GM23338 (cell line): ENCODE results near the gene C1QTNF5. TPM values are rescaled to one million over a fixed set of nuclear protein-coding genes. Genes with fewer than 3 reads are reported as not detected.

ENCODE experiments used
- ATAC-seq: fragments of 200-7000 bp; cut with Tn5 transposase; 3 replicates; pipeline ENCODE4 v1.9.1; 2020
- DNase-seq: peaks from one replicate; pipeline ENCODE4 v3.0.0-alpha.2; 2015; ENCODE audit warnings: low spot score
- H2AFZ ChIP-seq: fragments of 200-600 bp; sonication (generic); 2 replicates; pipeline ENCODE4 v1.8.0; 2016; ENCODE audit warnings: antibody characterized with exemption, mild to moderate bottlenecking, moderate library complexity
- H3F3A ChIP-seq: fragments of 200-600 bp; sonication (generic); replicated peaks from 2 replicates; pipeline ENCODE4 v1.8.0; 2017; ENCODE audit warnings: antibody characterized with exemption, mixed run types, low read depth
- H3K27ac ChIP-seq: fragments of 200-600 bp; sonication (generic); 2 replicates; pipeline ENCODE4 v1.6.1; 2016; ENCODE audit warnings: low read depth
- H3K27me3 ChIP-seq: fragments of 200-600 bp; sonication (generic); 2 replicates; pipeline ENCODE4 v1.8.0; 2016; ENCODE audit warnings: mild to moderate bottlenecking, mixed run types, moderate library complexity; ENCODE audit not compliant: insufficient read depth
- H3K36me3 ChIP-seq: fragments of 200-600 bp; sonication (generic); 2 replicates; pipeline ENCODE4 v1.8.0; 2016; ENCODE audit warnings: mild to moderate bottlenecking; ENCODE audit not compliant: insufficient read depth
- H3K4me1 ChIP-seq: fragments of 200-600 bp; sonication (generic); 2 replicates; pipeline ENCODE4 v1.8.0; 2016; ENCODE audit warnings: mild to moderate bottlenecking, moderate library complexity; ENCODE audit not compliant: insufficient read depth
- H3K4me2 ChIP-seq: fragments of 200-600 bp; sonication (generic); 2 replicates; pipeline ENCODE4 v1.7.1; 2017; ENCODE audit warnings: mixed run types
- H3K4me3 ChIP-seq: fragments of 200-600 bp; sonication (generic); 2 replicates; pipeline ENCODE4 v1.6.1; 2016; ENCODE audit warnings: mixed run types
- H3K79me2 ChIP-seq: fragments of 200-600 bp; sonication (generic); replicated peaks from 2 replicates; pipeline ENCODE4 v1.8.0; 2017; ENCODE audit warnings: mild to moderate bottlenecking; ENCODE audit not compliant: insufficient read depth
- H3K9me2 ChIP-seq: fragments of 200-600 bp; sonication (generic); 2 replicates; pipeline ENCODE4 v1.8.0; 2017; ENCODE audit not compliant: insufficient read depth
- H4K20me1 ChIP-seq: fragments of 200-600 bp; sonication (generic); replicated peaks from 2 replicates; pipeline ENCODE4 v1.8.0; 2017; ENCODE audit warnings: mild to moderate bottlenecking; ENCODE audit not compliant: insufficient read depth
- H3K27ac Mint-ChIP-seq: 2 replicates; pipeline ENCODE4 v1.8.0; 2020; ENCODE audit warnings: inconsistent platforms, mild to moderate bottlenecking, moderate library complexity, mixed read lengths
- H3K27me3 Mint-ChIP-seq: 3 replicates; pipeline ENCODE4 v1.8.0; 2022; ENCODE audit warnings: low read depth, mild to moderate bottlenecking, moderate library complexity, mixed read lengths, inconsistent platforms; ENCODE audit not compliant: insufficient read depth, poor library complexity
- H3K36me3 Mint-ChIP-seq: 3 replicates; pipeline ENCODE4 v1.8.0; 2021; ENCODE audit warnings: low read depth, mild to moderate bottlenecking, inconsistent platforms, moderate library complexity, mixed read lengths
- H3K4me1 Mint-ChIP-seq: 3 replicates; pipeline ENCODE4 v1.8.0; 2020; ENCODE audit warnings: mild to moderate bottlenecking, inconsistent platforms, mixed read lengths
- H3K4me3 Mint-ChIP-seq: 3 replicates; pipeline ENCODE4 v1.8.0; 2021; ENCODE audit warnings: moderate library complexity, mild to moderate bottlenecking, inconsistent platforms, mixed read lengths
- H3K9me3 Mint-ChIP-seq: 3 replicates; pipeline ENCODE4 v1.8.0; 2020; ENCODE audit warnings: moderate library complexity, mild to moderate bottlenecking, inconsistent platforms, mixed read lengths
- CREB1 ChIP-seq: fragments of 250-450 bp; sonication (Bioruptor Pico); IDR thresholded peaks from 2 replicates; pipeline ENCODE4 v1.5.0; 2020; ENCODE audit warnings: low read depth, mild to moderate bottlenecking, moderate library complexity
- CTCF ChIP-seq, 2 experiments: fragments of 200-600 bp in 1 of 2; sonication (generic) in 1 of 2; conservative IDR thresholded peaks; 2 replicates each; pipeline versions ENCODE4 v1.5.1 to v1.6.1; 2016 to 2017; ENCODE audit warnings: antibody characterized with exemption in 2 of 2, low read depth in 2 of 2, mild to moderate bottlenecking in 2 of 2, moderate library complexity in 1 of 2
- ETS1 ChIP-seq: IDR thresholded peaks from 2 replicates; pipeline ENCODE4 v1.6.1; 2016; ENCODE audit warnings: antibody characterized with exemption
- EZH2 ChIP-seq: fragments of 200-600 bp; sonication (generic); IDR thresholded peaks from one replicate; pipeline ENCODE4 v1.8.0; 2017; ENCODE audit warnings: antibody characterized with exemption, mild to moderate bottlenecking, low read depth; ENCODE audit not compliant: unreplicated experiment
- EZH2phosphoT487 ChIP-seq: fragments of 200-600 bp; sonication (generic); IDR thresholded peaks from one replicate; pipeline ENCODE4 v1.8.1; 2018; ENCODE audit warnings: antibody characterized with exemption; ENCODE audit not compliant: unreplicated experiment
- JUNB ChIP-seq: IDR thresholded peaks from one replicate; pipeline ENCODE4 v1.6.1; 2016; ENCODE audit warnings: antibody characterized with exemption; ENCODE audit not compliant: unreplicated experiment
- NANOG ChIP-seq: IDR thresholded peaks from 2 replicates; pipeline ENCODE4 v1.6.1; 2016; ENCODE audit warnings: antibody characterized with exemption, borderline replicate concordance
- POLR2AphosphoS5 ChIP-seq: IDR thresholded peaks from 2 replicates; pipeline ENCODE4 v1.6.1; 2016; ENCODE audit warnings: antibody characterized with exemption, low read depth
- REST ChIP-seq: IDR thresholded peaks from one replicate; pipeline ENCODE4 v1.6.1; 2018; ENCODE audit warnings: antibody characterized with exemption; ENCODE audit not compliant: unreplicated experiment
- STAT1 ChIP-seq: IDR thresholded peaks from one replicate; pipeline ENCODE4 v1.6.1; 2016; ENCODE audit warnings: antibody characterized with exemption; ENCODE audit not compliant: unreplicated experiment
- ZNF114 ChIP-seq: fragments of 250-450 bp; sonication (Bioruptor Pico); IDR thresholded peaks from 2 replicates; pipeline ENCODE4 v1.5.0; 2020; ENCODE audit warnings: mild to moderate bottlenecking, moderate library complexity
- ZNF331 ChIP-seq: fragments of 250-450 bp; sonication (Bioruptor Pico); IDR thresholded peaks from 2 replicates; pipeline ENCODE4 v1.5.0; 2020; ENCODE audit warnings: low read depth, mild to moderate bottlenecking, moderate library complexity
- ZNF462 ChIP-seq: fragments of 250-450 bp; sonication (Bioruptor Pico); IDR thresholded peaks from 2 replicates; pipeline ENCODE4 v1.5.0; 2020; ENCODE audit warnings: mild to moderate bottlenecking, moderate library complexity
- polyA plus RNA-seq: library from polyadenylated mRNA; unstranded; fragments of >200 nt; fragmentation: Nextera tagmentation; extraction: Ambion mirVana; gene quantifications from 2 replicates; pipeline ENCODE4 v1.2.1, GENCODE V29; 2016
- total RNA-seq: library from RNA; depleted of rRNA; stranded (reverse); fragments of >200 nt; shearing (Covaris generic); gene quantifications from 2 replicates; pipeline ENCODE4 v1.2.3, GENCODE V29; 2014

Gene C1QTNF5
- total and polyA plus RNA-seq, 2 experiments from 2014 or later: 1.9 TPM

- peaks cover 48% of the 10 kb centered on the region for H3K27me3 ChIP-seq
- H3K4me1 ChIP-seq: peaks cover 40% of the 10 kb centered on the region
- Mint-ChIP-seq H3K27ac (no peak overlapping the region), H3K36me3 (peaks cover 16% of the 10 kb centered on the region; the same call in 2 of the 3 replicates), H3K4me1 (peaks cover 49% of the 10 kb centered on the region), H3K4me3 (peak overlapping the region; percentile 100), H3K9me3 (no peaks in the 10 kb centered on the region; the same call in 2 of the 3 replicates), H3K27me3 (peaks cover 45% of the 10 kb centered on the region)
- TF ChIP-seq STAT1: no peak
- TF ChIP-seq ZNF331 (CRISPR knock-in tag): no peak
- TF ChIP-seq EZH2phosphoT487: no peak
- no peak for TF ChIP-seq POLR2AphosphoS5
- no peak for TF ChIP-seq ETS1
- no peak for TF ChIP-seq EZH2
- TF ChIP-seq JUNB: no peak
- TF ChIP-seq CTCF (conservative IDR thresholded peaks at IDR 0.05; ENCODE audit: low read depth in 2 of 2): no peak
- TF ChIP-seq ZNF462 (CRISPR knock-in tag): no peak
- no peak for TF ChIP-seq CREB1 (CRISPR knock-in tag)
- no peak for TF ChIP-seq NANOG
- TF ChIP-seq ZNF114: no peak
- TF ChIP-seq REST: no peak
- no peak overlapping the region for H3K27ac ChIP-seq
- peaks cover 22% of the 10 kb centered on the region for H3K79me2 ChIP-seq
- peak overlapping the region; percentile 38; the same call in 1 of the 2 replicates for H2AFZ ChIP-seq
- ATAC-seq (no peak), DNase-seq (peak; percentile 24)
- peaks cover 16% of the 10 kb centered on the region for H3F3A ChIP-seq
- peak overlapping the region; percentile 79 for H3K4me2 ChIP-seq
- H3K9me2 ChIP-seq: no peaks in the 10 kb centered on the region
- peak overlapping the region; percentile 76 for H3K4me3 ChIP-seq
- H4K20me1 ChIP-seq: no peaks in the 10 kb centered on the region
- no peaks in the 10 kb centered on the region; the same call in 1 of the 2 replicates for H3K36me3 ChIP-seq
Measured at GRCh38 chr11:119338965-119339588, 1.6 kb downstream of the C1QTNF5 start.
